Naive thymus-derived CD8-positive, alpha-beta T cell (primary cell): ENCODE measurements around the gene L1CAM. TPM values are rescaled to one million over a fixed set of nuclear protein-coding genes. Genes with fewer than 3 reads are reported as not detected.

Experiments used
- ATAC-seq, 2 donors: fragments of 150-1000 bp; cut with Tn5 transposase in 1 of 2; sonication (Bioruptor Pico), chemical (Tn5 transposase) in 1 of 2; 1 replicate in 1 of 2; 2 replicates in 1 of 2; pipeline ENCODE4 v1.10.0; 2021; ENCODE audit warnings: mild to moderate bottlenecking in 2 of 2, moderate library complexity in 2 of 2
- POLR2A ChIA-PET: fragments of 350-600 bp; sonication (Branson Sonifier 250); formaldehyde crosslinking; loops from one replicate; lab custom pipeline; 2021; ENCODE audit warnings: antibody characterized with exemption; lab: Charles Lee
- DNase-seq, 10 donors: peaks; one replicate each; pipeline versions ENCODE4 v3.0.0 to v3.0.0-alpha.2; 2020 to 2022
- H3K27ac Mint-ChIP-seq, 10 donors: one replicate each; pipeline ENCODE4 v1.8.0; 2020 to 2022; ENCODE audit warnings: mild to moderate bottlenecking in 10 of 10, mixed read lengths in 10 of 10, moderate library complexity in 4 of 10, inconsistent platforms in 1 of 10
- H3K27me3 Mint-ChIP-seq, 5 donors: one replicate each; pipeline ENCODE4 v1.8.0; 2021 to 2022; ENCODE audit warnings: mixed read lengths in 5 of 5
- H3K36me3 Mint-ChIP-seq, 3 donors: one replicate each; pipeline ENCODE4 v1.8.0; 2020 to 2022; ENCODE audit warnings: mixed read lengths in 3 of 3, mild to moderate bottlenecking in 2 of 3, inconsistent platforms in 1 of 3
- H3K4me1 Mint-ChIP-seq, 4 donors: one replicate each; pipeline ENCODE4 v1.8.0; 2021 to 2022; ENCODE audit warnings: mixed read lengths in 4 of 4
- H3K4me3 Mint-ChIP-seq, 10 donors: one replicate each; pipeline ENCODE4 v1.8.0; 2020 to 2022; ENCODE audit warnings: mild to moderate bottlenecking in 10 of 10, mixed read lengths in 10 of 10, moderate library complexity in 6 of 10, inconsistent platforms in 1 of 10
- H3K9me3 Mint-ChIP-seq, 9 donors: one replicate each; pipeline ENCODE4 v1.8.0; 2020 to 2022; ENCODE audit warnings: mixed read lengths in 9 of 9, mild to moderate bottlenecking in 3 of 9, inconsistent platforms in 1 of 9, moderate library complexity in 1 of 9
- polyA plus RNA-seq, 3 donors: library from polyadenylated mRNA; unstranded; fragments of 300-500 nt; fragmentation: Illumina TruSeq; gene quantifications; one replicate each; pipeline ENCODE4 v1.2.3, GENCODE V29; 2021
- total RNA-seq, 8 experiments: library from RNA in 2 of 8; stranded (reverse) in 2 of 8; gene quantifications; one replicate each; pipeline ENCODE4 v1.2.3 and lab custom pipeline; 2021 to 2026

Gene L1CAM
- total and polyA plus RNA-seq, 5 experiments from 2014 or later: 0.16 to 0.23 TPM; not detected in 3

- Mint-ChIP-seq H3K27me3 (peaks cover 0 to 3% (median 0%) of the 10 kb centered on the region in 5 donors), H3K36me3 (no peaks in the 10 kb centered on the region), H3K4me3 (no peak overlapping the region), H3K27ac (no peak overlapping the region), H3K4me1 (no peaks in the 10 kb centered on the region), H3K9me3 (no peaks in the 10 kb centered on the region)
- ATAC-seq (no peak), DNase-seq (no peak)
- POLR2A ChIA-PET: no interaction called here
These were observed 20.7 kb downstream of the L1CAM start for GRCh38 chrX:153865321-153865580.

GRCh38 chrX:153864561-153865320 is 21.2 kb downstream of the L1CAM start:
- Mint-ChIP-seq H3K4me1 (no peaks in the 10 kb centered on the region), H3K9me3 (no peaks in the 10 kb centered on the region), H3K27me3 (peaks cover 0 to 3% (median 0%) of the 10 kb centered on the region in 5 donors), H3K27ac (no peak overlapping the region), H3K36me3 (no peaks in the 10 kb centered on the region), H3K4me3 (no peak overlapping the region)
- DNase-seq (no peak), ATAC-seq (no peak)
- POLR2A ChIA-PET: interaction anchor here (0.6 kb wide), 1 partner anchor 46 kb away, joined by 3 read pairs; no protein-coding TSS in a partner anchor

GRCh38 chrX:153864101-153864500 is 21.9 kb downstream of the L1CAM start:
- DNase-seq (no peak), ATAC-seq (no peak)
- no peaks in the 10 kb centered on the region for H3K9me3 Mint-ChIP-seq
- peaks cover 0 to 2% (median 0%) of the 10 kb centered on the region in 5 donors for H3K27me3 Mint-ChIP-seq
- H3K4me1 Mint-ChIP-seq: no peaks in the 10 kb centered on the region
- no peaks in the 10 kb centered on the region for H3K36me3 Mint-ChIP-seq
- POLR2A ChIA-PET: no interaction called here
- H3K4me3 Mint-ChIP-seq: no peak overlapping the region
- H3K27ac Mint-ChIP-seq: no peak overlapping the region

GRCh38 chrX:153863251-153863991 is 22.6 kb downstream of the L1CAM start:
- H3K27me3 Mint-ChIP-seq: no peaks in the 10 kb centered on the region
- H3K27ac Mint-ChIP-seq: no peak overlapping the region
- no peak overlapping the region for H3K4me3 Mint-ChIP-seq
- POLR2A ChIA-PET: interaction anchor here (0.6 kb wide), 1 partner anchor 229 kb away, joined by 4 read pairs; no protein-coding TSS in a partner anchor
- H3K9me3 Mint-ChIP-seq: no peaks in the 10 kb centered on the region
- DNase-seq (no peak), ATAC-seq (no peak)
- peaks cover 0 to under 1% (median 0%) of the 10 kb centered on the region in 4 donors for H3K4me1 Mint-ChIP-seq
- no peaks in the 10 kb centered on the region for H3K36me3 Mint-ChIP-seq

GRCh38 chrX:153862369-153863250 is 23.4 kb downstream of the L1CAM start:
- POLR2A ChIA-PET: interaction anchor here (0.6 kb wide), 1 partner anchor 230 kb away, joined by 4 read pairs; no protein-coding TSS in a partner anchor
- Mint-ChIP-seq H3K27me3 (no peaks in the 10 kb centered on the region), H3K4me1 (peaks cover 2 to 4% (median 2%) of the 10 kb centered on the region in 4 donors), H3K27ac (no peak overlapping the region), H3K36me3 (no peaks in the 10 kb centered on the region), H3K9me3 (peaks cover 0 to under 1% (median 0%) of the 10 kb centered on the region in 9 donors), H3K4me3 (no peak overlapping the region)
- ATAC-seq (no peak), DNase-seq (no peak)

GRCh38 chrX:153861733-153862310 is 24.2 kb downstream of the L1CAM start:
- Mint-ChIP-seq H3K36me3 (no peaks in the 10 kb centered on the region), H3K4me1 (peaks cover 6 to 11% (median 10%) of the 10 kb centered on the region in 4 donors), H3K27me3 (no peaks in the 10 kb centered on the region), H3K27ac (no peak overlapping the region), H3K4me3 (no peak overlapping the region), H3K9me3 (peaks cover 0 to 3% (median 0%) of the 10 kb centered on the region in 9 donors)
- ATAC-seq (no peak), DNase-seq (no peak)
- POLR2A ChIA-PET: interaction anchor here (0.7 kb wide), 1 partner anchor 25 kb away, joined by 3 read pairs; no protein-coding TSS in a partner anchor

- ATAC-seq (no peak), DNase-seq (no peak)
- POLR2A ChIA-PET: interaction anchor here (0.7 kb wide), 1 partner anchor 24 kb away, joined by 3 read pairs; no protein-coding TSS in a partner anchor
- Mint-ChIP-seq H3K4me3 (no peak overlapping the region), H3K4me1 (peaks cover 6 to 18% (median 11%) of the 10 kb centered on the region in 4 donors), H3K9me3 (peaks cover 0 to 3% (median 0%) of the 10 kb centered on the region in 9 donors), H3K27me3 (no peaks in the 10 kb centered on the region), H3K27ac (no peak overlapping the region), H3K36me3 (no peaks in the 10 kb centered on the region)
These were observed 24.8 kb downstream of the L1CAM start for GRCh38 chrX:153861151-153861550.

- ATAC-seq (no peak), DNase-seq (peak in 1 of 10 donors; percentile 9)
- H3K27me3 Mint-ChIP-seq: peaks cover 0 to 3% (median 1%) of the 10 kb centered on the region in 5 donors
- H3K9me3 Mint-ChIP-seq: peaks cover 0 to 3% (median 0%) of the 10 kb centered on the region in 9 donors
- no peaks in the 10 kb centered on the region for H3K36me3 Mint-ChIP-seq
- H3K4me3 Mint-ChIP-seq: peak overlapping the region in 4 of 10 donors; percentile 9 to 74 (median 34)
- no peak overlapping the region for H3K27ac Mint-ChIP-seq
- POLR2A ChIA-PET: no interaction called here
- H3K4me1 Mint-ChIP-seq: peaks cover 6 to 19% (median 11%) of the 10 kb centered on the region in 4 donors
These were observed 28.5 kb downstream of the L1CAM start for GRCh38 chrX:153857348-153857903.

- ATAC-seq (no peak), DNase-seq (no peak)
- Mint-ChIP-seq H3K27me3 (peaks cover 1 to 9% (median 6%) of the 10 kb centered on the region in 5 donors), H3K9me3 (peaks cover 0 to 3% (median 0%) of the 10 kb centered on the region in 9 donors), H3K4me1 (peaks cover 6 to 21% (median 11%) of the 10 kb centered on the region in 4 donors), H3K4me3 (no peak overlapping the region), H3K27ac (no peak overlapping the region), H3K36me3 (no peaks in the 10 kb centered on the region)
- POLR2A ChIA-PET: no interaction called here
These were observed 31.3 kb downstream of the L1CAM start for GRCh38 chrX:153854702-153855101.

GRCh38 chrX:153853902-153854267 is 32.1 kb downstream of the L1CAM start:
- POLR2A ChIA-PET: no interaction called here
- Mint-ChIP-seq H3K27me3 (peaks cover 1 to 9% (median 6%) of the 10 kb centered on the region in 5 donors), H3K4me3 (no peak overlapping the region), H3K4me1 (peaks cover 6 to 21% (median 11%) of the 10 kb centered on the region in 4 donors), H3K27ac (no peak overlapping the region), H3K9me3 (peaks cover 0 to 3% (median 0%) of the 10 kb centered on the region in 9 donors), H3K36me3 (no peaks in the 10 kb centered on the region)
- ATAC-seq (no peak), DNase-seq (no peak)

- Mint-ChIP-seq H3K4me1 (peaks cover 6 to 19% (median 11%) of the 10 kb centered on the region in 4 donors), H3K27me3 (peaks cover 1 to 9% (median 6%) of the 10 kb centered on the region in 5 donors), H3K4me3 (no peak overlapping the region), H3K9me3 (peaks cover 0 to 3% (median 0%) of the 10 kb centered on the region in 9 donors), H3K27ac (no peak overlapping the region), H3K36me3 (no peaks in the 10 kb centered on the region)
- POLR2A ChIA-PET: no interaction called here
- no peak for ATAC-seq
- DNase-seq: no peak
These were observed 32.6 kb downstream of the L1CAM start for GRCh38 chrX:153853180-153853901.
